ENCODE measurements around the gene SCGB1C2.
"Not testable (repeated sequence)": the region's sequence is repeated elsewhere in the genome, so short reads cannot be mapped to it uniquely, and the experiment has no call there.

DNA sequence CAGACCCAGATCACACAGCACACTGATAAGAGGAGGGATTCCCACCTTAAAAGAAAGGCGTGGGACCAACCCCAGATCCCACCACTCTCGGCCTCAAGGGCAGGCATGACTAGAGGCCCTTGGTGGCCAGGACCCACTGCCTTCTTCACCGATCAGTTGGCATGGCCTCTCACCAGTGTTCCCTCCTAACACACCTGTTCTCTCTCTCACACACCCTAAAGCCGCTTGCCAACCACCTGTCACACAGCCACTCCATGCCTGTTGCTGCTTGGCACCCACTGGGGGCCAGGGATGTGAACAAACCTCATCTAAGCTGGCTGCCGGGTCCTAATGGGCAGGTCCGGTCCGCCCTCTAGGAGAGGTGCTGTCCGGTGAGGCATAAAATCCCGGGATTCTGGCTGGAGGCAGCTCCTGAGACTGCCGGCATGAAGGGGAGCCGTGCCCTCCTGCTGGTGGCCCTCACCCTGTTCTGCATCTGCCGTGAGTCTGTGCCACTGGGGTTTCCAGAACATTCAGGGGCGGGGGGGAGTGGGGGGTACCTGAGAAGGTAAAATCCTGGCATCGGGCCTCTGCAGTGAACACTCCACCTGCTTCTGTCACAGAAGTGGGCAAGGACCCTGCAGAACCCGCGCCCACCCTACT is at the start of gene SCGB1C2:
- not testable (repeated sequence) for TF ChIP-seq POLR2A (IDR thresholded peaks at IDR 0.05; ENCODE audit: low read depth, low read length); POLR2AphosphoS5 (IDR thresholded peaks at IDR 0.05; ENCODE audit: low read depth, low read length); TAF1 (IDR thresholded peaks at IDR 0.05; ENCODE audit: borderline replicate concordance, low read depth, low read length)
